Thyroid gland (tissue), 4 donors: Measurements from ENCODE around the gene GABRR2. TPM values are rescaled to one million over a fixed set of nuclear protein-coding genes. Genes with fewer than 3 reads are reported as not detected.
A peak's percentile ranks its signal among the peaks of the same experiment; 100 is the strongest.

Source experiments
- DNase-seq, 2 donors: peaks; one replicate each; pipeline ENCODE4 v3.0.0-alpha.2; 2019
- H3K27ac ChIP-seq, 3 donors: fragments of 200-600 bp; sonication (generic); 1 replicate in 2 of 3; 2 replicates in 1 of 3; pipeline ENCODE4 v1.5.1; 2016 to 2019; ENCODE audit warnings: mild to moderate bottlenecking in 1 of 3, moderate library complexity in 1 of 3
- H3K27me3 ChIP-seq: fragments of 200-600 bp; sonication (generic); one replicate; pipeline ENCODE4 v1.5.1; 2019
- H3K36me3 ChIP-seq, 2 donors: fragments of 200-600 bp; sonication (generic); one replicate each; pipeline ENCODE4 v1.5.1; 2016 to 2019
- H3K4me1 ChIP-seq, 2 donors: fragments of 200-600 bp; sonication (generic); one replicate each; pipeline ENCODE4 v1.5.1; 2017 to 2019
- H3K4me3 ChIP-seq, 3 donors: fragments of 200-600 bp; sonication (generic); replicated peaks in 1 of 3; 1 replicate in 2 of 3; 2 replicates in 1 of 3; pipeline ENCODE4 v1.5.1; 2016; ENCODE audit warnings: mild to moderate bottlenecking in 1 of 3
- H3K9me3 ChIP-seq: fragments of 200-600 bp; sonication (generic); one replicate; pipeline ENCODE4 v1.5.1; 2017
- POLR2A ChIP-seq, 2 donors: fragments of 450-650 bp; IDR thresholded peaks; one replicate each; pipeline ENCODE4 v1.6.1; 2017; ENCODE audit warnings: antibody characterized with exemption in 2 of 2, mild to moderate bottlenecking in 2 of 2, moderate library complexity in 1 of 2
- WGBS, 2 donors: methylation state at CpG; one replicate each; pipeline ENCODE4 v1.1.5; 2017; 5-methylcytosine and 5-hydroxymethylcytosine counted together
- intact Hi-C: fragments of 100-400 bp; cut with DNase I; formaldehyde crosslinking; loops from one replicate; pipeline ENCODE4 v1.15.1; 2023
- total RNA-seq, 4 donors: library from RNA; depleted of rRNA; stranded (reverse); fragments of >200 nt; gene quantifications; one replicate each; pipeline ENCODE4 v1.2.3, GENCODE V29; 2016
- TF ChIP-seq, protein P1 (sequence below), 6 experiments: fragments of 200-600 bp in 3 of 6; fragments of 450-650 bp in 3 of 6; sonication (generic) in 3 of 6; IDR thresholded peaks; one replicate each; pipeline ENCODE4 v1.5.1; 2016 to 2019; ENCODE audit warnings: antibody characterized with exemption in 6 of 6, mild to moderate bottlenecking in 2 of 6, inconsistent platforms in 1 of 6, moderate library complexity in 1 of 6

Gene GABRR2
- total RNA-seq, 4 donors from 2014 or later, result 0.42 to 2.1 (median 0.56) TPM

DNA sequence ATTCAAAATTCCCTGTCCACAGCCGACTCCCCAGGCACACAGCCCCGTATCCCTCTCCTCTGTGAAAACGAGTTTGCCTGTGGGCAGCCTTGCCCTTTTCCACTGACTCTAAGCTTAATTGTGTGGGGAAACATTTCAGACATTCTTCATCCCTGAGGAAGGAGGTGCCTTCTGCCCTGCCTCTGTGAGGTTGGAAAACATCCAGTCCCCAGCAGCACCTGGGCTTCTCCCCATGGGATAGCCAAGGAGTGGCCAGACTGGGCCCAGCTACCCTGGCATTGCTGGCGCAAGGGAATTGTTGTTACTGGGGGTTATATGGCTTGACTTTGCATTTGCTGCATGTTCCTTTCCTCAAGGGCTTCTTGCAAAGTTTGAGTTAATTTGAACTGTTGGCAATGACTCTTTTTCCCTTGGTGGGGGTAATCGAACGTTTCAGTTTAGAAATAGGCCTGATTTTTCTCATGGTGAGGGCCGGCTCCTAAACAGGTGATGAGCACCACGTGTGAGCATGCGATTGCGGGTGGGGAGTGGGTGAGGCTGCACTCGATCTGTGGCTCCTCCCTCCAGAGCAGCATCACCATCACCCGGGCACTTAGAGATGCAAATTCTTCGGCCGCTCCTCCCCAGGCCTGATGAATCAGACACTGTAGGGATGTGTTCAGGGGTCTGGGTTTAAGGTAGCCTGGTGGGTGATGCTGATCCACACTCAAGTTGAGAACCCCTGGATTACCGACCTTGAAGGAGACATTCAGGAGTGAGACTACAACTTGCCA is 29.9 kb downstream of the GABRR2 start:
- Histone ChIP-seq H3K4me1 (no peaks in the 10 kb centered on the region), H3K9me3 (no peaks in the 10 kb centered on the region), H3K27me3 (no peaks in the 10 kb centered on the region), H3K27ac (no peak overlapping the region), H3K4me3 (no peak overlapping the region), H3K36me3 (no peaks in the 10 kb centered on the region)
- intact Hi-C loops, result no loop called here
- TF ChIP-seq POLR2A (IDR thresholded peaks at IDR 0.05), result no peak
- TF ChIP-seq, protein P1, sequence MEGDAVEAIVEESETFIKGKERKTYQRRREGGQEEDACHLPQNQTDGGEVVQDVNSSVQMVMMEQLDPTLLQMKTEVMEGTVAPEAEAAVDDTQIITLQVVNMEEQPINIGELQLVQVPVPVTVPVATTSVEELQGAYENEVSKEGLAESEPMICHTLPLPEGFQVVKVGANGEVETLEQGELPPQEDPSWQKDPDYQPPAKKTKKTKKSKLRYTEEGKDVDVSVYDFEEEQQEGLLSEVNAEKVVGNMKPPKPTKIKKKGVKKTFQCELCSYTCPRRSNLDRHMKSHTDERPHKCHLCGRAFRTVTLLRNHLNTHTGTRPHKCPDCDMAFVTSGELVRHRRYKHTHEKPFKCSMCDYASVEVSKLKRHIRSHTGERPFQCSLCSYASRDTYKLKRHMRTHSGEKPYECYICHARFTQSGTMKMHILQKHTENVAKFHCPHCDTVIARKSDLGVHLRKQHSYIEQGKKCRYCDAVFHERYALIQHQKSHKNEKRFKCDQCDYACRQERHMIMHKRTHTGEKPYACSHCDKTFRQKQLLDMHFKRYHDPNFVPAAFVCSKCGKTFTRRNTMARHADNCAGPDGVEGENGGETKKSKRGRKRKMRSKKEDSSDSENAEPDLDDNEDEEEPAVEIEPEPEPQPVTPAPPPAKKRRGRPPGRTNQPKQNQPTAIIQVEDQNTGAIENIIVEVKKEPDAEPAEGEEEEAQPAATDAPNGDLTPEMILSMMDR (IDR thresholded peaks at IDR 0.05), result no peak
- WGBS, 2 donors, result 80 to 86% methylated on average over 15 of the region's 15 CpGs
- DNase-seq, result no peak

GRCh38 chr6:89284081-89284480 is 31.0 kb downstream of the GABRR2 start:
- Histone ChIP-seq H3K4me3 (no peak overlapping the region), H3K4me1 (no peaks in the 10 kb centered on the region), H3K36me3 (no peaks in the 10 kb centered on the region), H3K9me3 (no peaks in the 10 kb centered on the region), H3K27ac (no peak overlapping the region), H3K27me3 (no peaks in the 10 kb centered on the region)
- 91 to 95% methylated on average over 3 of the region's 3 CpGs for WGBS, 2 donors
- DNase-seq, result no peak
- intact Hi-C loops, result no loop called here
- TF ChIP-seq, protein P1 (IDR thresholded peaks at IDR 0.05), result no peak
- TF ChIP-seq POLR2A (IDR thresholded peaks at IDR 0.05), result no peak

- H3K4me3 ChIP-seq, result no peak overlapping the region
- 90 to 94% methylated on average over 9 of the region's 9 CpGs for WGBS, 2 donors
- H3K4me1 ChIP-seq, result no peaks in the 10 kb centered on the region
- TF ChIP-seq POLR2A (IDR thresholded peaks at IDR 0.05), result no peak
- TF ChIP-seq, protein P1 (IDR thresholded peaks at IDR 0.05), result no peak
- no peak for DNase-seq
- no peak overlapping the region for H3K27ac ChIP-seq
- no peaks in the 10 kb centered on the region for H3K27me3 ChIP-seq
- H3K9me3 ChIP-seq, result no peaks in the 10 kb centered on the region
- H3K36me3 ChIP-seq, result no peaks in the 10 kb centered on the region
- intact Hi-C loops, result no loop called here
These were observed 32.4 kb downstream of the GABRR2 start for GRCh38 chr6:89282749-89283148.

DNA sequence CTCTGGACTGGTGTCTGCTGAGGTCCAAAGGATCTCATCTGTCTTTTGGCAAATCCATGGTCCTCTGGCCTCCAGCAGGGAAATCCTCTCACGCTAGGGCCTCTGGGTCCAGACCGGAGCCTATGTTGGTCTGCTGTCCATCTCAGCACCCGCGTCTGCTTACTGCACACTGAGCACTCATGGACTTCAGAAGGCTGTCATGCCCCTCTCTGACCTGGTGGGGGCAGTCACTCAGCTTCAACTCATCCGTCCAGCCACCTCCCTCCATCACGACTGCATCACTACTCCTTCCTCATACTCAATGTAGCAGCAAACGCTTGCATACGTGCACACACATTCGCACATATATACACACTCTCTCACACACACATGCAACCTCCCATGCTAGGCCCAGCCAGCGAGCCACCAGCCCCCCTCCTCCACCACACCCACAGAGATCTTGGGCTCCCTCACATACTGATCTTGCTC is 33.3 kb downstream of the GABRR2 start:
- TF ChIP-seq, protein P1 (IDR thresholded peaks at IDR 0.05), result peak in 2 of 6 experiments; percentile 18 to 28
- TF ChIP-seq POLR2A (IDR thresholded peaks at IDR 0.05), result no peak
- peak; percentile 10 to 19 for DNase-seq
- Histone ChIP-seq H3K4me1 (no peaks in the 10 kb centered on the region), H3K9me3 (no peaks in the 10 kb centered on the region), H3K27me3 (no peaks in the 10 kb centered on the region), H3K36me3 (no peaks in the 10 kb centered on the region), H3K4me3 (no peak overlapping the region), H3K27ac (no peak overlapping the region)
- intact Hi-C loops, result no loop called here
- WGBS, 2 donors, result 66 to 70% methylated on average over 10 of the region's 10 CpGs

- 94 to 96% methylated on average over 9 of the region's 9 CpGs for WGBS, 2 donors
- TF ChIP-seq, protein P1 (IDR thresholded peaks at IDR 0.05), result no peak
- no peak for TF ChIP-seq POLR2A (IDR thresholded peaks at IDR 0.05)
- Histone ChIP-seq H3K36me3 (no peaks in the 10 kb centered on the region), H3K9me3 (no peaks in the 10 kb centered on the region), H3K27me3 (no peaks in the 10 kb centered on the region), H3K4me3 (no peak overlapping the region), H3K4me1 (no peaks in the 10 kb centered on the region), H3K27ac (no peak overlapping the region)
- DNase-seq, result no peak
- intact Hi-C loops, result no loop called here
These were observed 36.1 kb downstream of the GABRR2 start for GRCh38 chr6:89278956-89279355.
